Neural cell (in vitro differentiated cells): ENCODE data around the gene SPNS1.

ENCODE experiments used
- EP300 ChIP-seq: fragments of 450-650 bp; conservative IDR thresholded peaks from 2 replicates; pipeline ENCODE4 v1.6.1; 2014; ENCODE audit warnings: antibody characterized with exemption, mild to moderate bottlenecking, moderate library complexity; ENCODE audit not compliant: poor library complexity, severe bottlenecking
- EZH2 ChIP-seq: fragments of 200-600, 300-800 bp; shearing (Covaris generic), sonication (generic); IDR thresholded peaks from 2 replicates; pipeline ENCODE4 v1.6.1; 2014; ENCODE audit warnings: antibody characterized with exemption, low read length, borderline replicate concordance, mild to moderate bottlenecking; ENCODE audit not compliant: insufficient read depth, poor library complexity, severe bottlenecking
- TAF1 ChIP-seq: IDR thresholded peaks from 2 replicates; pipeline ENCODE4 v1.6.1; 2012; ENCODE audit warnings: low read depth
- TF ChIP-seq, protein P1 (sequence below): fragments of 450-650 bp; IDR thresholded peaks from 2 replicates; pipeline ENCODE4 v1.5.1; 2014; ENCODE audit warnings: antibody characterized with exemption, mild to moderate bottlenecking, moderate library complexity; ENCODE audit not compliant: poor library complexity, severe bottlenecking

DNA sequence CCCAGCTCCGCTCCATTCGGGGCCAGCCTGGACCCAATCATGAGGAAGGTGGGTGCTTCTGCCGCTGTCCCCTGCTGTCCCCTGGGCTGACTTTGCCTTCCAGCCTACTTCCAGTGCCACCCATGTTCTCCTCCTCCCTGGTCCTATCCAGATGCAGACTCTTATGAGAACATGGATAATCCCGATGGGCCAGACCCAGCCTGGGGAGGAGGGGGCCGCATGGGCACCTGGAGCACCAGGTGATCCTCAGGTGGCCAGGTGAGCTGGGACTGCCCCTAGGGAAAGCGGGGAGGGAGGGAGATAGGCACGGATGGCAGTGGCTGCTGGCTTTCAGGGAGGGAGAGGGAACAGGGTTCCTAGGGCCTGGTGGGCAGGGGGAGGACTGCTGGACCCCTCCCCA, 35.9 kb upstream of the SPNS1 start:
- TF ChIP-seq, protein P1, sequence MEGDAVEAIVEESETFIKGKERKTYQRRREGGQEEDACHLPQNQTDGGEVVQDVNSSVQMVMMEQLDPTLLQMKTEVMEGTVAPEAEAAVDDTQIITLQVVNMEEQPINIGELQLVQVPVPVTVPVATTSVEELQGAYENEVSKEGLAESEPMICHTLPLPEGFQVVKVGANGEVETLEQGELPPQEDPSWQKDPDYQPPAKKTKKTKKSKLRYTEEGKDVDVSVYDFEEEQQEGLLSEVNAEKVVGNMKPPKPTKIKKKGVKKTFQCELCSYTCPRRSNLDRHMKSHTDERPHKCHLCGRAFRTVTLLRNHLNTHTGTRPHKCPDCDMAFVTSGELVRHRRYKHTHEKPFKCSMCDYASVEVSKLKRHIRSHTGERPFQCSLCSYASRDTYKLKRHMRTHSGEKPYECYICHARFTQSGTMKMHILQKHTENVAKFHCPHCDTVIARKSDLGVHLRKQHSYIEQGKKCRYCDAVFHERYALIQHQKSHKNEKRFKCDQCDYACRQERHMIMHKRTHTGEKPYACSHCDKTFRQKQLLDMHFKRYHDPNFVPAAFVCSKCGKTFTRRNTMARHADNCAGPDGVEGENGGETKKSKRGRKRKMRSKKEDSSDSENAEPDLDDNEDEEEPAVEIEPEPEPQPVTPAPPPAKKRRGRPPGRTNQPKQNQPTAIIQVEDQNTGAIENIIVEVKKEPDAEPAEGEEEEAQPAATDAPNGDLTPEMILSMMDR = no peak
- TF ChIP-seq EZH2 (no peak), TAF1 (no peak), EP300 (no peak)
